ENCODE results near the gene MYO3B.

Gene MYO3B

DNA sequence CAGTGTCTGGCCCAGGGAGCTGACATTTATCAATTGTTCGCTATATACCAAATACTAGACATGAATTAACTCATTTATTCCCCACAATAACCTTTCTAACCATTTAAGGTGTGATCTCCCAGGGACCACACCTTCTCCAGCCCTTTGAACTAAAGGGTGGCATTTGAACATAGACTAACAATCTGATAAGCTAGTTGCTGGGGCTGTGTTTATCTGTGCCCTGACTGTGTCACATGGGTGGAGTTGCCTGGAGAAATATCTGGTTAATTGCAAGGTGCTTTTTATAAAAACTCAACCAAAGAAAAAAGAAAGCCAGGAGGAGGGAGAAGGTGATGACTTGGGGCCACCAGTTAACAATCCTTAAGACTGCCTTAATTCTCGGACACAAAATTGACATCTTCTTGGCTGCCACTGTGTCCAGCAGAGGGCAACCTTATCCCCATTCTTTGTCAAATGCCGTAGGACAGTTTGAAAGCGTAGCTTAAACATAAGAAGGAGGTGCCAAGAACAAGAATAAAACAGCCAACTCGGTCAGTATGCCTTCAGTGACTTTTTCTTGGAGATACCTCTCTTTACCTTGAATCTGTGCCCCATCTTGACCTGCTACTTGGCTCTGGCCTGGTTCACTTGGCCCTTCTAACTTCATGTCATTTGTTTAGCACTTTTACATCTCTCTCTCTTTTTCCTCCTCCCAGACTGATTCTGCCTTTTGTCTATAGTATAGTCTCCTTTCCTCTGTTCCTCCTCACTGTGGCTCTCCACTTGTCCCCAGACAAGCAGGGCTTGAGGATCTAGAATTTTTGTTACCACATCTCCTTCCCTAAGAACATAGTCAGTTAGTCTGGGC is 183.4 kb downstream of the MYO3B start:
- TF ChIP-seq CTCF (conservative IDR thresholded peaks at IDR 0.05) (peak; percentile 85), ZFX (IDR thresholded peaks at IDR 0.05) (no peak)
- no peak overlapping the region for H3K27ac ChIP-seq

- no peak for TF ChIP-seq ZFX (IDR thresholded peaks at IDR 0.05)
- no peak for TF ChIP-seq CTCF (conservative IDR thresholded peaks at IDR 0.05)
- H3K27ac ChIP-seq: no peak overlapping the region
Observed at GRCh38 chr2:170362313-170362870, 184.4 kb downstream of the MYO3B start.

- H3K27ac ChIP-seq: no peak overlapping the region
- TF ChIP-seq ZFX (IDR thresholded peaks at IDR 0.05) (no peak), CTCF (conservative IDR thresholded peaks at IDR 0.05) (no peak)
Observed at GRCh38 chr2:170362871-170363631, 185.1 kb downstream of the MYO3B start.

DNA sequence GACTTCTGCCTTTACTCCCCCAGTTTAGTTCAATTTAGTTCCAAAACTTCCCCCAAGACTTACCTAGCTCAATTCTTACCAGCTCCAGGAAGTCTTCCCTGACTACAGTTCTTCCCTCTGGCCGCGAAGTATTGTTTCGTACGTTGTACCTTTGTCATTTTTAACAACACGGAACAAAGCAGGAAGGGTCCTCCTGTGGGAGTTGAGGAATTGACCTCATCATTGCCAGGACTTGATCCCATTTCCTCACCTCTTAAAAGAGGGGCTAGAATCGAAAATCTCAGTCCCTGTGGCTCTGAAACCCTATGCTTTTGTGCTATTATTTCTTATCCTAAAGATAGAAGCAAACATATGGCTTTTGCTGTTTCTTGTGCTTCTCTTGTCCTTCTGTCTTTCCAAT is 187.1 kb downstream of the MYO3B start:
- TF ChIP-seq CTCF (conservative IDR thresholded peaks at IDR 0.05) (no peak), ZFX (IDR thresholded peaks at IDR 0.05) (no peak)
- H3K27ac ChIP-seq: no peak overlapping the region

GRCh38 chr2:170365686-170366085 is 187.7 kb downstream of the MYO3B start:
- H3K27ac ChIP-seq: no peak overlapping the region
- TF ChIP-seq ZFX (IDR thresholded peaks at IDR 0.05) (no peak), CTCF (conservative IDR thresholded peaks at IDR 0.05) (no peak)

DNA sequence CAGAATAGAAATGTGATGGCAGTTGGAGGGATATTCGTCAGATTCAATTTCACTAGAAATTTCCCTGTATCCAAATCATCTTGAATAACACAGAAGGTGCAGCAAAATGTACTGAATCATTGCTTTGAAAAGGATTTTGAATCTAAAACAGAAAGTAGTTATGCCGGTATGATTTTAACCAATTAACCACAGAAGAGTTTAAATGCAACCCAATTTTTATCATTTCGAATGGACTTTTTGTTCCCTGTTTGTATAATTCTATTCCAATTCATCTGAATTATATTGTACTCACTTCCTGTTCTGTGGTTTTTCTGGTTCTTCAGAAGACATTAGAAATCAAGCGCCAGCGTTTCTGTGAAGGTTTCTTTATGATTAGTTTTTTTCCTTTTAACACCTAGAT is 190.4 kb downstream of the MYO3B start:
- TF ChIP-seq ZFX (IDR thresholded peaks at IDR 0.05) (no peak), CTCF (conservative IDR thresholded peaks at IDR 0.05) (no peak)
- no peak overlapping the region for H3K27ac ChIP-seq

GRCh38 chr2:170369228-170369627 is 191.3 kb downstream of the MYO3B start:
- no peak for TF ChIP-seq ZFX (IDR thresholded peaks at IDR 0.05)
- no peak overlapping the region for H3K27ac ChIP-seq
